HEK293T (cell line): ENCODE data around the gene LRRC52.

Source experiments
- CTCF ChIA-PET: fragments of 350-600 bp; formaldehyde crosslinking; extraction: SDS; loops from one replicate; lab custom pipeline; 2021; ENCODE audit warnings: antibody characterized with exemption, inconsistent platforms; lab: Yijun Ruan, JAX
- POLR2A ChIA-PET: fragments of 350-600 bp; formaldehyde crosslinking; extraction: SDS; loops from one replicate; lab custom pipeline; 2020; ENCODE audit warnings: antibody characterized with exemption, inconsistent platforms; lab: Yijun Ruan, JAX
- DNase-seq: peaks from one replicate; pipeline ENCODE4 v3.0.0; 2012; ENCODE audit warnings: mixed read lengths; ENCODE audit errors: extremely low spot score
- ARNT ChIP-seq: fragments of 450-650 bp; IDR thresholded peaks from 2 replicates; pipeline ENCODE4 v1.6.1; 2017; ENCODE audit warnings: mild to moderate bottlenecking
- BHLHE40 ChIP-seq: fragments of 450-650 bp; IDR thresholded peaks from 2 replicates; pipeline ENCODE4 v1.6.1; 2016; ENCODE audit warnings: mild to moderate bottlenecking, moderate library complexity, borderline replicate concordance
- CTBP1 ChIP-seq: fragments of 450-650 bp; IDR thresholded peaks from 2 replicates; pipeline ENCODE4 v1.6.1; 2016; ENCODE audit warnings: borderline replicate concordance
- ELF4 ChIP-seq: fragments of 450-650 bp; IDR thresholded peaks from 2 replicates; pipeline ENCODE4 v1.6.1; 2017; ENCODE audit warnings: antibody characterized with exemption
- FOXA1 ChIP-seq: fragments of 450-650 bp; IDR thresholded peaks from 2 replicates; pipeline ENCODE4 v1.6.1; 2016; ENCODE audit warnings: mild to moderate bottlenecking
- FOXK2 ChIP-seq: fragments of 450-650 bp; IDR thresholded peaks from 2 replicates; pipeline ENCODE4 v1.6.1; 2016; ENCODE audit warnings: mild to moderate bottlenecking
- FOXM1 ChIP-seq: fragments of 450-650 bp; IDR thresholded peaks from 2 replicates; pipeline ENCODE4 v1.6.1; 2017; ENCODE audit warnings: mild to moderate bottlenecking, borderline replicate concordance
- HDGF ChIP-seq: fragments of 450-650 bp; IDR thresholded peaks from 2 replicates; pipeline ENCODE4 v1.6.1; 2017; ENCODE audit warnings: antibody characterized with exemption, borderline replicate concordance
- L3MBTL2 ChIP-seq: fragments of 450-650 bp; conservative IDR thresholded peaks from 2 replicates; pipeline ENCODE4 v1.6.1; 2016; ENCODE audit warnings: mild to moderate bottlenecking
- LEF1 ChIP-seq: fragments of 450-650 bp; IDR thresholded peaks from 2 replicates; pipeline ENCODE4 v1.6.1; 2017; ENCODE audit warnings: mild to moderate bottlenecking, borderline replicate concordance
- NFRKB ChIP-seq: fragments of 450-650 bp; IDR thresholded peaks from 2 replicates; pipeline ENCODE4 v1.6.1; 2016; ENCODE audit warnings: mild to moderate bottlenecking, moderate library complexity
- PKNOX1 ChIP-seq: fragments of 450-650 bp; IDR thresholded peaks from 2 replicates; pipeline ENCODE4 v1.6.1; 2016
- SP1 ChIP-seq: fragments of 450-650 bp; IDR thresholded peaks from 2 replicates; pipeline ENCODE4 v1.6.1; 2017
- SUZ12 ChIP-seq: fragments of 450-650 bp; IDR thresholded peaks from 2 replicates; pipeline ENCODE4 v1.6.1; 2016; ENCODE audit warnings: mild to moderate bottlenecking
- TARDBP ChIP-seq: fragments of 450-650 bp; IDR thresholded peaks from 2 replicates; pipeline ENCODE4 v1.6.1; 2016
- ZNF384 ChIP-seq: fragments of 450-650 bp; IDR thresholded peaks from 2 replicates; pipeline ENCODE4 v1.6.1; 2016

The LRRC52 gene

GRCh38 chr1:165501330-165501969 lies 42.4 kb upstream of the LRRC52 start:
- DNase-seq: no peak
- ChIA-PET CTCF (no interaction called here), POLR2A (no interaction called here)
- no peak for TF ChIP-seq L3MBTL2
- no peak for TF ChIP-seq ZNF384
- no peak for TF ChIP-seq PKNOX1
- TF ChIP-seq FOXM1: no peak
- TF ChIP-seq HDGF: no peak
- no peak for TF ChIP-seq FOXA1
- TF ChIP-seq SP1: no peak
- TF ChIP-seq ELF4: no peak
- no peak for TF ChIP-seq BHLHE40
- TF ChIP-seq FOXK2: no peak
- no peak for TF ChIP-seq SUZ12
- TF ChIP-seq LEF1: no peak

GRCh38 chr1:165501970-165502348 lies 41.8 kb upstream of the LRRC52 start:
- POLR2A ChIA-PET: no interaction called here
- CTCF ChIA-PET: no interaction called here
- TF ChIP-seq CTBP1 (no peak), ZNF384 (no peak), FOXA1 (no peak)
- no peak for DNase-seq

- ChIA-PET POLR2A (no interaction called here), CTCF (no interaction called here)
- DNase-seq: no peak
- TF ChIP-seq SP1: no peak
- no peak for TF ChIP-seq L3MBTL2
- no peak for TF ChIP-seq HDGF
- no peak for TF ChIP-seq ZNF384
- no peak for TF ChIP-seq CTBP1
- TF ChIP-seq FOXK2: no peak
Measured at GRCh38 chr1:165507570-165507969, 36.2 kb upstream of the LRRC52 start.

- TF ChIP-seq LEF1 (no peak), NFRKB (no peak), FOXK2 (no peak), FOXA1 (no peak), BHLHE40 (no peak), ELF4 (no peak), HDGF (no peak), FOXM1 (no peak)
- POLR2A ChIA-PET: no interaction called here
- CTCF ChIA-PET: no interaction called here
- DNase-seq: no peak
Measured at GRCh38 chr1:165508291-165508690, 35.5 kb upstream of the LRRC52 start.

GRCh38 chr1:165512816-165513215 lies 31.0 kb upstream of the LRRC52 start:
- TF ChIP-seq FOXA1 (no peak), LEF1 (no peak)
- POLR2A ChIA-PET: no interaction called here
- DNase-seq: no peak
- CTCF ChIA-PET: no interaction called here

GRCh38 chr1:165516469-165516868 lies 27.3 kb upstream of the LRRC52 start:
- ChIA-PET CTCF (no interaction called here), POLR2A (no interaction called here)
- TF ChIP-seq CTBP1 (no peak), ZNF384 (no peak), TARDBP (no peak), L3MBTL2 (no peak), FOXM1 (no peak), ELF4 (no peak), PKNOX1 (no peak), FOXA1 (no peak), SP1 (no peak), HDGF (no peak), ARNT (no peak), FOXK2 (no peak), SUZ12 (no peak), NFRKB (no peak), BHLHE40 (no peak), LEF1 (no peak)
- DNase-seq: no peak

GRCh38 chr1:165520646-165521045 lies 23.2 kb upstream of the LRRC52 start:
- no peak for DNase-seq
- CTCF ChIA-PET: no interaction called here
- POLR2A ChIA-PET: no interaction called here
- no peak for TF ChIP-seq ELF4
- TF ChIP-seq L3MBTL2: no peak
- no peak for TF ChIP-seq CTBP1
- no peak for TF ChIP-seq TARDBP
- TF ChIP-seq PKNOX1: no peak
- TF ChIP-seq ARNT: no peak
- TF ChIP-seq SUZ12: no peak
- no peak for TF ChIP-seq FOXA1
